ENCODE measurements around the gene CCDC74A. TPM values are rescaled to one million over a fixed set of nuclear protein-coding genes. Genes with fewer than 3 reads are reported as not detected.
"Not testable (repeated sequence)": the region's sequence is repeated elsewhere in the genome, so short reads cannot be mapped to it uniquely, and the experiment has no call there.

CCDC74A gene
- total and polyA plus RNA-seq, 5 donors from 2014 or later: 0.29 to 0.49 (median 0.31) TPM; not detected in 2

DNA sequence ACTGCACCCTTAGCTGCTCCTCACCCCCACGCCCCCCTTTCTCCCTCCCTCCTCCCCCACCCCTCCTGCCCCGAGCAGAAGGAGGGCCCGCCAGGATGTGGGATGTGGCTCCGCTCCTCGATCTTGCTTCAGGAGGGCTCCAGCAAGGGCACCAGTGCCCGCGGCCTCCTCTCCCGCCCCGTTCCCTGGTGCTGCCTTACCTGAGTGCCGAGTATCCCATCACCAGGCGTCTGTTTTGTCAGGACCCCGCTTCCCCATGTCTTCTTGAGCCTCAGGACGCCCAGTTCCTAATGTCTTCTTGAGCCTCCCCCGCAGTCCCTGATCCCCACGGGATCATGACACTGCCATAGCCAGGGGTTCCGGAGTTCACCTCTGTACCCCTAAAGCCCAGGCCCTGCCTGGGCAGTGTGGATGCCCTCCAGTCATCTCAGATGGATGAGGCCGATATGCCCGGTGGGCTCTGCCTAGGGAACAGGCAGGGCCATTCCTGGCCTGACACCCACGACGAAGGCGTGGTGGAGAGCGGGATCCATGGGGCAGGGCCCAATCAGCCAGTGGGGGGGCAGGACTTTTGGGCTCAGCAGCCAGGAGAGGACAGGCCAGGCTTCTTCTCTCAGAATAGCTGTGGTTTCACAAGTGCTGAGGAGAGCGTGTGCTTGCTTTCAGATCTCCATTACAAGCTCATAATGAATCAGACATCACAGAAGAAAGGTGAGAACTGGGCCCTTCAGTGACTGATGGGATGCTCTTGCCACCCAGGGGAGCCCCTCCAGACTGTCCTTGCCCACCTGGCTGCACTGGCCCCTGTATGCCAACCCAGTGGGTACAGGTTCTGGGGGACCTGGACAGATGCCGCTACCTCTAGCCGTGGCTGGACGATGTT lies 1.5 kb downstream of the CCDC74A start:
- peak overlapping the region; percentile 60 to 82 (median 76) for H3K4me3 Mint-ChIP-seq
- ATAC-seq (ENCODE audit: low read depth in 2 of 2); H3K36me3 ChIP-seq (ENCODE audit: control insufficient read depth, insufficient read depth, low read length); H3K27ac ChIP-seq (ENCODE audit: insufficient read depth, low read length, poor library complexity, severe bottlenecking); DNase-seq; H3K4me1 ChIP-seq (ENCODE audit: control insufficient read depth, insufficient read depth, low read length, poor library complexity, severe bottlenecking); H3K4me3 ChIP-seq (ENCODE audit: low read depth, low read length); H3K27me3 ChIP-seq (ENCODE audit: control insufficient read depth, insufficient read depth, low read length); H3K27me3 Mint-ChIP-seq; H3K36me3 Mint-ChIP-seq; H3K9me3 Mint-ChIP-seq; H3K27ac Mint-ChIP-seq; H3K9me3 ChIP-seq (ENCODE audit: control insufficient read depth in 2 of 2, low read length in 2 of 2): not testable (repeated sequence)
- H3K4me1 Mint-ChIP-seq: peaks cover 0 to 12% (median 3%) of the 10 kb centered on the region in 4 donors

DNA sequence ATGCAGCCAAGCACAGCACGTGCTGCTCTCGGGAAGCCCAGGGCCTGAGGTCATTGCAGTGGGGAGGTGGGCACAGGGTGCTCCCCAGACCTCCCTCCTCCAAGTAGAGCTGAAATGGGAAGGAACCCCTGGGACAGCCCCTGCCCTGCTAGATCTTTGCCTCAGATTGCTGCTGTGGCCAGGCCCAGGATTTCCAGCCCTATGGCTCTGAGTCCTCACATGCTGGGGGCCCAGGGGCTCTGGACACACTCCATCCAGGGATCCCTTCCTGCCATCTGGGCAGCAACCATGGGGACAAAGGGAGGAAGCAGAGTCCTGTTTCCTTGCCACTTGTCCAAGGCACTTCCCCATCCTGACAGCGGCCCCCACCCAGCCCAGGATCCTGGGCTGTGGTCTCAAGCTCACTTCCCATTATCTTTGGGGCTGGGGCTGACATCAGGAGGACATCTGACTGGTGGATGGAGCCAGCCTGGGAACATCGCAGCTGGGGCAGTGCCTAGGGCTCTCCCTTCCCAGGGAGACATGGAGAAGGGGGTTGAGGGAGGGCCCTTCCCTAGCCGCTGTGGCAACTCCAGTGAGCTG lies 2.3 kb downstream of the CCDC74A start:
- peaks cover 0 to 12% (median 3%) of the 10 kb centered on the region in 4 donors for H3K4me1 Mint-ChIP-seq
- ATAC-seq (ENCODE audit: low read depth in 2 of 2); H3K36me3 ChIP-seq (ENCODE audit: control insufficient read depth, insufficient read depth, low read length); H3K4me3 ChIP-seq (ENCODE audit: low read depth, low read length); H3K27ac ChIP-seq (ENCODE audit: insufficient read depth, low read length, poor library complexity, severe bottlenecking); H3K27ac Mint-ChIP-seq; H3K9me3 ChIP-seq (ENCODE audit: control insufficient read depth in 2 of 2, low read length in 2 of 2); H3K4me1 ChIP-seq (ENCODE audit: control insufficient read depth, insufficient read depth, low read length, poor library complexity, severe bottlenecking); H3K27me3 Mint-ChIP-seq; H3K36me3 Mint-ChIP-seq; H3K9me3 Mint-ChIP-seq; H3K27me3 ChIP-seq (ENCODE audit: control insufficient read depth, insufficient read depth, low read length); DNase-seq: not testable (repeated sequence)
- H3K4me3 Mint-ChIP-seq: peak overlapping the region in 3 of 4 donors; percentile 60 to 73 (median 71)

DNA sequence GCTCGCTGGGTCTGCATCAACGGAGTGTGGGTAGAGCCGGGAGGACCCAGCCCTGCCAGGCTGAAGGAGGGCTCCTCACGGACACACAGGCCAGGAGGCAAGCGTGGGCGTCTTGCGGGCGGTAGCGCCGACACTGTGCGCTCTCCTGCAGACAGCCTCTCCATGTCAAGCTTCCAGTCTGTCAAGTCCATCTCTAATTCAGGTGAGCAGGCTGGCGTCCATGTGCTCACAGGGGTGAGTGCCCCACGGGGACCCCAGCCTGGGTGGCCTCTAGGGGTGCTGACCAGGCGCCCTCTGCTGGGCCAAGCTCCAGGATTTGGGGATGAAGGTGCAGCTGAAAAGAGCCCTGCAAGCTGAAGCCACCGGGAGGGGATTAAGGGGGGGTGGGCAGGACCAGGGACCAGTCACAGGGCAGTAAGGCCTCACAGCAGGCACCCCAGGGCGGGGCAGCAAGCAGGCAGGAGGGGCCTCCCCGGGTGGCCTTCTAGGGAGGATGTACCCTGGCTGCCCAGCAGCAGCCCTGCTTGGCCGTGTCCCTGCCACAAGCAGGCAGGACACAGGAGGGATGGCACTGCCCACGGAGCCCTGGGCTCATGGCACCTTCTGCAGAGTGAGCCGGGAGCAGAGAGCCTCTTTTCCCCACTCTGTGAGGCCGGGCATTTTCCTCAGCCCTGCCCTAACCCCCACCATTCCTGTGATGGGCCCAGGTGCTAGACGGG lies 3.1 kb downstream of the CCDC74A start:
- not testable (repeated sequence) for H3K27ac Mint-ChIP-seq; H3K27me3 Mint-ChIP-seq; H3K4me3 ChIP-seq (ENCODE audit: low read depth, low read length); H3K27ac ChIP-seq (ENCODE audit: insufficient read depth, low read length, poor library complexity, severe bottlenecking); H3K4me3 Mint-ChIP-seq; H3K36me3 Mint-ChIP-seq; ATAC-seq (ENCODE audit: low read depth in 2 of 2); H3K36me3 ChIP-seq (ENCODE audit: control insufficient read depth, insufficient read depth, low read length); DNase-seq; H3K9me3 Mint-ChIP-seq; H3K9me3 ChIP-seq (ENCODE audit: control insufficient read depth in 2 of 2, low read length in 2 of 2); H3K27me3 ChIP-seq (ENCODE audit: control insufficient read depth, insufficient read depth, low read length); H3K4me1 ChIP-seq (ENCODE audit: control insufficient read depth, insufficient read depth, low read length, poor library complexity, severe bottlenecking)
- H3K4me1 Mint-ChIP-seq: peaks cover 0 to 12% (median 3%) of the 10 kb centered on the region in 4 donors

DNA sequence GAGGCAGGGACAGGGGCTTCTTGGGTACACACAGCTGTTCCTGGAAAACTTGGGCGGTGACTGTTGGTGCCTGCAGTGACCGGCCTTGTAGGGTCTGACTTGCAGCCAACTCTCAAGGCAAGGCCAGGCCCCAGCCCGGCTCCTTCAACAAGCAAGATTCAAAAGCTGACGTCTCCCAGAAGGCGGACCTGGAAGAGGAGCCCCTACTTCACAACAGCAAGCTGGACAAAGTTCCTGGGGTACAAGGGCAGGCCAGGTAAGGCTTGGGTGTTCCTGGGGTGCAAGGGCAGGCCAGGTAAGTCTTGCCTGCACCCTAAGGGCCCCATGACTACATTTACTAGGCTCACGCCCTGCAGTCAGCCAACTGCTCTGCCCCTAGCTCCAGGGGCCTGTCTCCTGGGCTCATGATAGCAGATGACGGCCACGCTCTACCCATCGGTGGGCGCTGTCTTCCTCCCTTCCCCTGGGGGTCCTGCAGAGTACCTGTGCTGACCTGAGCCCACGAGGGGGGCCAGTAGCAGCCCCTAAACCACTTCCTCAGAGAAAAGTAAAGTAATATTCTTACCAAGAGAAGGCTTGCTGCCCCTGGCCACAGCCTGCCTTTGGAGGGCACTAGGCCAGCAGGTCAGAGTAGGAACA lies 4.0 kb downstream of the CCDC74A start:
- H3K36me3 ChIP-seq (ENCODE audit: control insufficient read depth, insufficient read depth, low read length); H3K9me3 ChIP-seq (ENCODE audit: control insufficient read depth in 2 of 2, low read length in 2 of 2); H3K27ac Mint-ChIP-seq; H3K4me3 ChIP-seq (ENCODE audit: low read depth, low read length); H3K27ac ChIP-seq (ENCODE audit: insufficient read depth, low read length, poor library complexity, severe bottlenecking); H3K4me3 Mint-ChIP-seq; H3K27me3 ChIP-seq (ENCODE audit: control insufficient read depth, insufficient read depth, low read length); H3K27me3 Mint-ChIP-seq; DNase-seq; H3K4me1 ChIP-seq (ENCODE audit: control insufficient read depth, insufficient read depth, low read length, poor library complexity, severe bottlenecking); H3K9me3 Mint-ChIP-seq; H3K36me3 Mint-ChIP-seq; ATAC-seq (ENCODE audit: low read depth in 2 of 2): not testable (repeated sequence)
- peaks cover 0 to 12% (median 3%) of the 10 kb centered on the region in 4 donors for H3K4me1 Mint-ChIP-seq

DNA sequence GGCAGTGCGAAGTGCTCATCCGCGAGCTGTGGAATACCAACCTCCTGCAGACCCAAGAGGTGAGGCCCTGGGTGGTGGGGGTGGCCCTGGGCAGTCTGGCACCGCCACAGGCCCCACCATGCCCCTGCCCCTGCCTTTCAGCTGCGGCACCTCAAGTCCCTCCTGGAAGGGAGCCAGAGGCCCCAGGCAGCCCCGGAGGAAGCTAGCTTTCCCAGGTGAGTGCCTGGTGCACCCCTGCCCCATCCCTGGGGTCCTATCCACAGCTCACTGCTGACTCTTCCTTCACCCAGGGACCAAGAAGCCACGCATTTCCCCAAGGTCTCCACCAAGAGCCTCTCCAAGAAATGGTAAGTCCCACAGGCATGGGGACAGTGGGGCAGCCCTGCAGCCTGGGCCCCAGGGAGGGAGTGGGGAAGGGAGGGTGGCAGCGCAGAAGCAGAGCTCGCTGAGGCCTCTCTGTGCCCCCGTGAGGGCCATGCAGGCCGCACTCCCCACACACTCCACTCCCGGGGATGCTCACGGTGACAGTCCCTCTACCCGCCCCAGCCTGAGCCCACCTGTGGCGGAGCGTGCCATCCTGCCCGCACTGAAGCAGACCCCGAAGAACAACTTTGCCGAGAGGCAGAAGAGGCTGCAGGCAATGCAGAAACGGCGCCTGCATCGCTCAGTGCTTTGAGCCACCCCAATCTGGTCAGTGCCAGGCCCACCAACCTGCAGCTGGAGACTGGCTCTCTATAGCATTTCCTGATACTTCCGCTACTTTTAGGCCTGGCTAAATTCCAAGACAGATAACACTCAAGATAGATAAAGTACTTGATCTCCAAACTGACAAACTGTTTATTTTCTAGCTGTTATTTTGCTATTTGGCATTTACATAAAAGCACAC lies 5.3 kb downstream of the CCDC74A start:
- H3K9me3 ChIP-seq (ENCODE audit: control insufficient read depth in 2 of 2, low read length in 2 of 2); H3K36me3 Mint-ChIP-seq; H3K27ac Mint-ChIP-seq; H3K4me3 Mint-ChIP-seq; H3K36me3 ChIP-seq (ENCODE audit: control insufficient read depth, insufficient read depth, low read length); ATAC-seq (ENCODE audit: low read depth in 2 of 2); H3K27ac ChIP-seq (ENCODE audit: insufficient read depth, low read length, poor library complexity, severe bottlenecking); H3K4me1 Mint-ChIP-seq; H3K4me3 ChIP-seq (ENCODE audit: low read depth, low read length); H3K9me3 Mint-ChIP-seq; H3K27me3 Mint-ChIP-seq; DNase-seq; H3K27me3 ChIP-seq (ENCODE audit: control insufficient read depth, insufficient read depth, low read length); H3K4me1 ChIP-seq (ENCODE audit: control insufficient read depth, insufficient read depth, low read length, poor library complexity, severe bottlenecking): not testable (repeated sequence)

DNA sequence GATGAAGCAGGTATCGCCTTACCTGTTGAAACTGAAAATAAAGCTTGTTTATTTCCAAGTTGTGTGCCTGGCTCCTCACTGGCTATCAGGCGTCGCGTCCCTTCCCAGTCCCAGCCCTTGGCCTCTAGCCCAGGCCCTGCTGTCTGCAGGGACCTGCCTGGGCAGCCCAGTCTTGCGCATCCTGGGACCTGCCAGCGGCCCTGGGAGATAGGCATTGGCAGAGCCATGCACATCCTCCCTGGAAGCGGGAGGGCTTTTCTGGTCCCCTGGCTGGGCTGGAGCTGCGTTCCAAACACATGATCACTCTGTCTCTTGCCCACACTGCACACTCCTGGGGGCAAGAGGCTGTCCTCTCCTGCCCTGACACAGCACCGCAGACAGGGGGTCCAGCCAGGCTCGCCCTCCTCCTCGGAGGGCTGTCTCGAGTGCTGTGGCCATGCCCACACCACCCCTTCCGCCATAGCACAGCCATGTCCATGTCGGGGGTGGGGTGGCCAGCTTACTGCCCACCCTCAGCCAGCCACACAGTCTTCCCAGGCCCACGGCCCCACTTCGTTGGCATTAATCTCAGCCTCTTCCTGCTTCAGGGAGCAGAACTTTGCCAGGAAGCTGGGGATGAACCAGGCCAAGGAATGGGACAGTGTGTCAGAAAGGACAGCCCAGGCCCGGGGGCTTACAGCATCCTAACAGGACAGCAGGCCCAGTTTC lies 6.1 kb downstream of the CCDC74A start:
- not testable (repeated sequence) for ATAC-seq (ENCODE audit: low read depth in 2 of 2); H3K27me3 ChIP-seq (ENCODE audit: control insufficient read depth, insufficient read depth, low read length); H3K9me3 ChIP-seq (ENCODE audit: control insufficient read depth in 2 of 2, low read length in 2 of 2); H3K9me3 Mint-ChIP-seq; H3K27ac Mint-ChIP-seq; H3K4me3 ChIP-seq (ENCODE audit: low read depth, low read length); H3K4me3 Mint-ChIP-seq; H3K36me3 ChIP-seq (ENCODE audit: control insufficient read depth, insufficient read depth, low read length); H3K4me1 Mint-ChIP-seq; H3K36me3 Mint-ChIP-seq; H3K27ac ChIP-seq (ENCODE audit: insufficient read depth, low read length, poor library complexity, severe bottlenecking); DNase-seq; H3K4me1 ChIP-seq (ENCODE audit: control insufficient read depth, insufficient read depth, low read length, poor library complexity, severe bottlenecking); H3K27me3 Mint-ChIP-seq

DNA sequence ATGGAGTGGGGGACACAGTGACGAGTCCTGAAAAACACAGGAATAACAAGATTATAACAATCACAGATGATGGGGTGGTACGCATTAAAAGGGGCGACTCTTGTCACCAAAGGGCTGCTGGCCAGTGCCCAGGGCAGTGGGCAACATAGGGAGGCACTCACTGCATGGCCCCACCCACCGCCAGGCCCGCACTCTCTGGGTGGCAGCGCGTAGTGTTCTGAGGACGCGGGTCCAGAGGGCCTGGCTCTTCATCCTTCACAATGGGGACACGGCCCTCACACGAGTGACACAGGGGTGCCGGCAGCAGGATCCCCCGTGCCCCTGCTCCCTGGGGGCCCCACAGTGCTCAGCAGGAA lies 6.6 kb downstream of the CCDC74A start:
- H3K27ac Mint-ChIP-seq; H3K4me3 Mint-ChIP-seq; H3K36me3 ChIP-seq (ENCODE audit: control insufficient read depth, insufficient read depth, low read length); H3K9me3 Mint-ChIP-seq; H3K27me3 Mint-ChIP-seq; H3K36me3 Mint-ChIP-seq; H3K4me1 ChIP-seq (ENCODE audit: control insufficient read depth, insufficient read depth, low read length, poor library complexity, severe bottlenecking); DNase-seq; H3K4me1 Mint-ChIP-seq; ATAC-seq (ENCODE audit: low read depth in 2 of 2); H3K4me3 ChIP-seq (ENCODE audit: low read depth, low read length); H3K27ac ChIP-seq (ENCODE audit: insufficient read depth, low read length, poor library complexity, severe bottlenecking); H3K9me3 ChIP-seq (ENCODE audit: control insufficient read depth in 2 of 2, low read length in 2 of 2); H3K27me3 ChIP-seq (ENCODE audit: control insufficient read depth, insufficient read depth, low read length): not testable (repeated sequence)

Measured in CD4-positive, CD25-positive, alpha-beta regulatory T cell (primary cell).